H1 (cell line): ENCODE measurements around the gene MRPL54. TPM values are rescaled to one million over a fixed set of nuclear protein-coding genes. Genes with fewer than 3 reads are reported as not detected.
"Not testable (repeated sequence)": the region's sequence is repeated elsewhere in the genome, so short reads cannot be mapped to it uniquely, and the experiment has no call there.

Source experiments
- CTCF ChIA-PET: fragments of 300-600 bp; sonication (Branson Sonifier 250); formaldehyde crosslinking; loops from one replicate; lab custom pipeline; 2021; ENCODE audit not compliant: partially characterized antibody; lab: Charles Lee
- POLR2A ChIA-PET: fragments of 300-600 bp; sonication (Branson Sonifier 250); formaldehyde crosslinking; loops from one replicate; lab custom pipeline; 2021; ENCODE audit warnings: inconsistent platforms; ENCODE audit not compliant: partially characterized antibody; lab: Charles Lee
- DNase-seq, 2 experiments: peaks; one replicate each; pipeline versions ENCODE4 v3.0.0 to v3.0.0-alpha.2; 2010 to 2022; ENCODE audit warnings: low spot score in 2 of 2, low read depth in 1 of 2, mixed read lengths in 1 of 2
- FAIRE-seq: peaks from 2 replicates; lab custom pipeline; 2011; peaks lifted over from hg19 to GRCh38; lab: Jason Lieb, UNC
- H2AFZ ChIP-seq: 2 replicates; pipeline ENCODE4 v1.8.1; 2012; ENCODE audit warnings: low read length, inconsistent platforms
- H2AK5ac ChIP-seq: 2 replicates; pipeline ENCODE4 v1.6.1; 2013; ENCODE audit warnings: low read depth, low read length
- H2BK120ac ChIP-seq: replicated peaks from 2 replicates; pipeline ENCODE3; 2013; ENCODE audit warnings: low read depth, low read length, inconsistent platforms
- H2BK12ac ChIP-seq: 2 replicates; pipeline ENCODE4 v1.6.1; 2013; ENCODE audit warnings: low read depth, low read length
- H2BK15ac ChIP-seq: 2 replicates; pipeline ENCODE4 v1.6.1; 2013; ENCODE audit warnings: low read length
- H2BK20ac ChIP-seq: 2 replicates; pipeline ENCODE4 v1.6.1; 2013; ENCODE audit warnings: low read length
- H2BK5ac ChIP-seq: 2 replicates; pipeline ENCODE4 v1.6.1; 2013; ENCODE audit warnings: low read depth, low read length
- H3K14ac ChIP-seq: 2 replicates; pipeline ENCODE4 v1.6.1; 2013; ENCODE audit warnings: inconsistent platforms; ENCODE audit not compliant: insufficient read length
- H3K18ac ChIP-seq: 2 replicates; pipeline ENCODE4 v1.6.1; 2013; ENCODE audit warnings: low read length; ENCODE audit errors: extremely low read depth
- H3K23ac ChIP-seq: 2 replicates; pipeline ENCODE4 v1.6.1; 2013; ENCODE audit warnings: inconsistent platforms; ENCODE audit not compliant: insufficient read length
- H3K23me2 ChIP-seq: 2 replicates; pipeline ENCODE4 v1.6.1; 2013; ENCODE audit warnings: low read depth, low read length
- H3K27ac ChIP-seq: 2 replicates; pipeline ENCODE4 v1.6.1; 2011; ENCODE audit warnings: low read depth, low read length, inconsistent platforms
- H3K27me3 ChIP-seq, 4 experiments: replicated peaks in 1 of 4; 1 replicate in 1 of 4; 2 replicates in 3 of 4; pipeline versions ENCODE4 v1.6.1 to v1.8.1; 2011 to 2013; ENCODE audit warnings: low read length in 3 of 4, mild to moderate bottlenecking in 3 of 4, inconsistent platforms in 2 of 4, mixed read lengths in 2 of 4, moderate library complexity in 1 of 4; ENCODE audit not compliant: control insufficient read depth in 3 of 4, insufficient read depth in 3 of 4; ENCODE audit errors: extremely low read depth in 1 of 4
- H3K36me3 ChIP-seq, 4 experiments: 2 replicates each; pipeline versions ENCODE4 v1.6.1 to v1.8.1; 2011 to 2013; ENCODE audit warnings: mild to moderate bottlenecking in 4 of 4, low read length in 3 of 4, moderate library complexity in 2 of 4, control low read depth in 1 of 4, inconsistent platforms in 1 of 4; ENCODE audit not compliant: insufficient read depth in 4 of 4, control insufficient read depth in 2 of 4
- H3K4ac ChIP-seq: replicated peaks from 2 replicates; pipeline ENCODE3; 2013; ENCODE audit warnings: low read length, low read depth, mixed read lengths, inconsistent platforms; ENCODE audit not compliant: insufficient read length
- H3K4me1 ChIP-seq, 4 experiments: replicated peaks in 1 of 4; 1 replicate in 1 of 4; 2 replicates in 3 of 4; pipeline versions ENCODE4 v1.6.1 to v1.8.1; 2011 to 2013; ENCODE audit warnings: low read length in 3 of 4, inconsistent platforms in 2 of 4, mixed read lengths in 1 of 4; ENCODE audit not compliant: insufficient read depth in 4 of 4, control insufficient read depth in 3 of 4
- H3K4me2 ChIP-seq, 2 experiments: 2 replicates each; pipeline versions ENCODE4 v1.6.1 to v1.8.1; 2011 to 2013; ENCODE audit warnings: low read depth in 2 of 2, low read length in 2 of 2, control low read depth in 1 of 2, inconsistent platforms in 1 of 2, mild to moderate bottlenecking in 1 of 2; ENCODE audit not compliant: insufficient read depth in 1 of 2
- H3K4me3 ChIP-seq, 4 experiments: fragments of 200-600, 300-600 bp in 1 of 4; sonication (generic), shearing (Covaris generic), sonication (Bioruptor Twin) in 1 of 4; 2 replicates each; pipeline versions ENCODE4 v1.5.1 to v1.8.1; 2011 to 2016; ENCODE audit warnings: low read length in 4 of 4, low read depth in 3 of 4, control low read depth in 2 of 4, inconsistent platforms in 2 of 4, mild to moderate bottlenecking in 2 of 4, mixed read lengths in 1 of 4, moderate library complexity in 1 of 4; ENCODE audit not compliant: insufficient read depth in 2 of 4; ENCODE audit errors: extremely low read depth in 1 of 4
- H3K56ac ChIP-seq: replicated peaks from 2 replicates; pipeline ENCODE3; 2013; ENCODE audit warnings: low read depth, mild to moderate bottlenecking, mixed read lengths, low read length, inconsistent platforms; ENCODE audit not compliant: insufficient read length
- H3K79me1 ChIP-seq: 2 replicates; pipeline ENCODE4 v1.6.1; 2013; ENCODE audit warnings: low read depth, low read length, control low read depth
- H3K79me2 ChIP-seq, 2 experiments: 2 replicates each; pipeline versions ENCODE4 v1.6.1 to v1.8.1; 2012 to 2013; ENCODE audit warnings: low read length in 2 of 2, mild to moderate bottlenecking in 2 of 2, inconsistent platforms in 1 of 2; ENCODE audit not compliant: insufficient read depth in 2 of 2, control insufficient read depth in 1 of 2
- H3K9ac ChIP-seq, 4 experiments: replicated peaks in 1 of 4; 1 replicate in 1 of 4; 2 replicates in 3 of 4; pipeline versions ENCODE4 v1.6.1 to v1.8.1; 2011 to 2013; ENCODE audit warnings: low read depth in 3 of 4, low read length in 3 of 4, control low read depth in 2 of 4, mild to moderate bottlenecking in 2 of 4, moderate library complexity in 2 of 4, inconsistent platforms in 1 of 4; ENCODE audit errors: extremely low read depth in 1 of 4
- H3K9me3 ChIP-seq, 2 experiments: 2 replicates each; pipeline versions ENCODE4 v1.6.1 to v1.8.1; 2012 to 2013; ENCODE audit warnings: mild to moderate bottlenecking in 2 of 2, moderate library complexity in 2 of 2, control low read depth in 1 of 2, inconsistent platforms in 1 of 2, low read depth in 1 of 2, low read length in 1 of 2, mixed read lengths in 1 of 2; ENCODE audit not compliant: insufficient read depth in 2 of 2
- H4K20me1 ChIP-seq, 2 experiments: replicated peaks in 1 of 2; 2 replicates each; pipeline versions ENCODE3 to v1.8.1; 2011 to 2013; ENCODE audit warnings: inconsistent platforms in 2 of 2, low read length in 2 of 2, mild to moderate bottlenecking in 1 of 2; ENCODE audit not compliant: insufficient read depth in 2 of 2, control insufficient read depth in 1 of 2
- H4K5ac ChIP-seq: 2 replicates; pipeline ENCODE4 v1.6.1; 2013; ENCODE audit warnings: low read length, low read depth, mixed read lengths, inconsistent platforms; ENCODE audit not compliant: insufficient read length
- H4K8ac ChIP-seq: 2 replicates; pipeline ENCODE4 v1.8.0; 2013; ENCODE audit warnings: mild to moderate bottlenecking, moderate library complexity, low read length, inconsistent platforms; ENCODE audit not compliant: insufficient read depth; ENCODE audit errors: extremely low read depth
- H4K91ac ChIP-seq: replicated peaks from 2 replicates; pipeline ENCODE3; 2013; ENCODE audit warnings: low read length, mixed read lengths, inconsistent platforms; ENCODE audit not compliant: insufficient read length
- WGBS, 2 experiments: shearing (Covaris generic) in 1 of 2; methylation state at CpG; one replicate each; pipeline versions ENCODE4 v1.1.6 to v1.1.7; 2013 to 2015; ENCODE audit warnings: low lambda C conversion rate in 2 of 2, mixed read lengths in 2 of 2, inconsistent platforms in 1 of 2, low coverage in 1 of 2, missing lambda C conversion rate in 1 of 2; ENCODE audit not compliant: insufficient replicate concordance in 2 of 2, insufficient coverage in 1 of 2, insufficient read length in 1 of 2; ENCODE audit errors: extremely low coverage in 1 of 2, missing lambda C conversion rate in 1 of 2; 5-methylcytosine and 5-hydroxymethylcytosine counted together
- polyA plus RNA-seq, 7 experiments: library from polyadenylated mRNA; depleted of rRNA in 3 of 7; stranded (reverse) in 5 of 7; unstranded in 2 of 7; fragments of >200 nt in 5 of 7; fragments of 200-250 nt in 2 of 7; gene quantifications; 1 replicate in 5 of 7; 2 replicates in 1 of 7; 4 replicates in 1 of 7; pipeline versions ENCODE4 v1.2.1 to v1.2.3, GENCODE V29; 2011 to 2013; ENCODE audit warnings: missing spikeins in 2 of 7, mixed read lengths in 2 of 7
- total RNA-seq: library from RNA; stranded (reverse); fragmentation: NEBNext Ultra II Directional; extraction: Animal tissue kit (Norgen Biotek cat#: 25700); gene quantifications from 2 replicates; pipeline ENCODE4 v1.2.1, GENCODE V29; 2021

Gene MRPL54
- total and polyA plus RNA-seq, 2 of the 8 experiments (the other 6 are each of a cell fraction or from before 2014, with no cell fraction given): 63.8 to 72.8 TPM

DNA sequence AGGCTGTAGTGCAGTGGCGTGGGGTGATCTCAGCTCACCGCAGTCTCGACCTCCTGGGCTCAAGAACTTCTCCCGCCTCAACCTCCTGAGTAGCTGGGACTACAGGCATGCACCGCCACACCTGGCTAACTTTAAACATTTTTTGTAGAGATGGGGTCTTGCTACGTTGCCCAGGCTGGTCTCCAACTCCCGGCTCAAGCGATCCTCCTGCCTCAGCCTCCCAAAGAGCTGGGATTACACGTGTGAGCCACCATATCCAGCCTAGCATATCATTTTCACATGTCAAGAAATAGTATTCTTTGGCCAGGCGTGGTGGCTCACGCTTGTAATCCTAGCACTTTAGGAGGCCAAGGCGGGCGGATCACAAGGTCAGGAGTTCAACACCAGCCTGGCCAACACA, 4.2 kb upstream of the MRPL54 start:
- H3K14ac ChIP-seq, H3K23me2 ChIP-seq, H3K79me2 ChIP-seq, H2BK5ac ChIP-seq, H3K27ac ChIP-seq, H2BK120ac ChIP-seq, H3K9ac ChIP-seq, H4K5ac ChIP-seq, H3K4ac ChIP-seq, H3K36me3 ChIP-seq, FAIRE-seq, H4K8ac ChIP-seq, H3K23ac ChIP-seq, H2BK12ac ChIP-seq, DNase-seq, H3K9me3 ChIP-seq, H4K91ac ChIP-seq, H3K4me1 ChIP-seq, H2AFZ ChIP-seq, H3K56ac ChIP-seq, H2BK15ac ChIP-seq, H3K27me3 ChIP-seq, H2AK5ac ChIP-seq, H3K18ac ChIP-seq, H3K79me1 ChIP-seq, H3K4me2 ChIP-seq, H2BK20ac ChIP-seq, H4K20me1 ChIP-seq, H3K4me3 ChIP-seq: not testable (repeated sequence)
- 88% methylated on average over 13 of the region's 13 CpGs; no CpG with 5 or more reads in 1 of the 2 experiments for WGBS, 2 experiments
- ChIA-PET POLR2A (interaction anchor here (1.2 to 2.1 kb wide), 2 partner anchors 17 to 36 kb away, joined by 3 to 4 read pairs; no protein-coding TSS in a partner anchor), CTCF (interaction anchor here (1.2 to 1.4 kb wide), 3 partner anchors 9 to 60 kb away, joined by 3 read pairs; no protein-coding TSS in a partner anchor)
